ENCODE measurements around the gene PFKFB2.

Gene PFKFB2

DNA sequence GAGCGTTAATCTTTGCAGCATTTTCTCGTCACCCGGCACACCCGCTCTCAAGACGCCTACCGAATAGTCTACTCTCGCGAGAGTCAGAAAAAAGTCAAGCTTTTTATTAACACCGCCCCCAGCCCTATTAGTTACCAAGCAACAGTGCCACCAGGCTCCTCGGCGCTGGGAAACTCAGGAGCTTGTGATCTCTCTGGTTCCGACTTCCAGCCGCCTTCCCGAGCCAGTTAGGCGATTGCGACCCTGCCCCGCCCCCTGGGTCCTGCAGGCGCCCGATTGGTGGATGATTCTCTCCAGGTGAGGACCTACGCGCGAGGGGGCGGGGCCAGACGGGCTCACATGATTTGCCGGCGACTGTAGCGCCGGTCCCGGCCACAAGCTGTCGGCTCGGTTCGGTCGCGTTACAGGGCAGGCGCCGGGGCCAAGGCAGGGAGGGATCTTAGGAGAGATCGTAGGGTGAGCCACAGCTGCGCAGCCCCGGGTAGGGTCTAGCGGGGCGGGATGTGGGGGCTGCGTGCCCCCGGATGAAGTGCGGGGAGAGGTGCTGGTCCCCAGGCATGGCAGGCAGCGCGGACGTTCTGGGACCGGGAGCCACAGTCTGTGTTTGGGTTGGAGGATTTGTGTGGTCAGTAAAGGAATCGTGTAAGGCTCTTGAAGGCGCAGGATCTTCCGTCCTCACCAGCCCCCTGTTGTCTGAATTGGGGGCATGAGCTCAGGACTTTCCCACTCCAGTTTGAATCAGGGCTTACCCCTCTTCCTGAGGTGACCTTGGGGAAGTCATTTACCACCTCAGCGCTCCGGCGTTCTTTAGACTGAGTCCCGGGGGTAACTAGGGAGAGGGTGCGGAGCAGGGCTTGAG, at the start of gene PFKFB2:
TSS of gene PFKFB2 (plus strand) at position 365 of the 859 bp plus-strand sequence. CDS start 1,443 bp downstream, outside the sequence.
- peak; percentile 74 for DNase-seq

DNA sequence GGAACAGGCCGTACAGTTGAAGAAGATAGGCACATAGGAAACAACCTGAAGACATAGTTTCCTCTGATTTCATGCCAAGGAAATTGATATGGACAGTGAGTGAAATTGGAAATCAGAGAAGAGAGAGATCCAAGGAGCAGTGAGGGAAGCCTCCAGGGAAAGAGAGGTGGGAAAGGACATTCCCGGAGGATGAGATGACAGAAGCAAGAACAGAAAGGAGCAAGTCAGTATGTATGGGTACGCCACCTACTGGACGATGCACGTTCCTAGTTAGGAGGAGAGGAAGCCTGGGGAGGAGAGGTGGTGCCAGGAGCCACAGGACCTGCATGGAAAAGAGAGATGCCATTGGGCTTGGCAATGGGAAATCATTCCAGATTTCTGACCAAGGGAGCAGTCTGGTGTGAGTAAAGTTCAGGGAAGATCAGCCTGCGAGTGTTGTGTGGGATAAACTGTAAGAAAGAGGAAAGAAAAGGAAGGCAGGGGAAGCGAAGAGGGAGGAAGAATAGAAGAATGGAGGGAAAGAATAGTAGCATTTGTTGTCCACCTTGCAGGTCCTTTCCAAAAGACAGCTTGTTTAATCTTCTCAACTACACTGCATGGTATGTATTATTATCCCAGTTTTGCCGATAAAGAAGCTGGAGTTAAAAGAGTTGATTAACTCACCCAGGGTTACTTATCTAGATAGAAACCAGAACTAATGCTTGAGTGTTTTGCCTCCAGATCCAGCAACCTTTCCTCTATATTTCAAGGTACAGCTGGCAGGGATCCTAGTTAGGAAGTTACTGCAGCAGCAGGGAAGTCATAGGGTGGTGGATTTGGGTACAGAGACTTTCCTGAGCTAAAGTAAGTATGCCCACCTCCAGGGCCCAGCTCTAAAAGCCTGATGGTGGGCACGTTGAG, 47.9 kb upstream of the PFKFB2 start:
- DNase-seq: no peak

GRCh38 chr1:207006083-207006482, 47.0 kb upstream of the PFKFB2 start:
- DNase-seq: no peak

DNA sequence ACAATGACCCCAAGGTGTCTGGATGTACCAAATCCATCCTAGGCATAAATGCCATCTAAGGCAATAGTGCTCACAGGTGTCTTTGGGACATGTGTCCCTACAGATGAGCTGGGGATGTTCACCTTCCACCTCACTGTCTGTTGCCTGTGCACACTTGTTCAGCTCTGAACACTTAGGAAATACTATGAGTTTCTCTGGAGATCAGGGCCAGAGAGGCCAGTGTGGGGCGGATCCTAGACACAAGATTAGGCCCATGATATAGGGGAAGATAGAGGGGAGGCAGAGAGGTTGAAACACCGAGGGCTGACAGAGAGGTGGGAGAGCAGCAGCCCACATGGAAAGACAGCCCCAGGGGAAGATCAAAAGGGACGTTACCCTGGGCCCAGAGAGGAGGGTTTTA, 46.2 kb upstream of the PFKFB2 start:
- no peak for DNase-seq

- DNase-seq: no peak
Observed at GRCh38 chr1:207007352-207008033, 45.6 kb upstream of the PFKFB2 start.

DNA sequence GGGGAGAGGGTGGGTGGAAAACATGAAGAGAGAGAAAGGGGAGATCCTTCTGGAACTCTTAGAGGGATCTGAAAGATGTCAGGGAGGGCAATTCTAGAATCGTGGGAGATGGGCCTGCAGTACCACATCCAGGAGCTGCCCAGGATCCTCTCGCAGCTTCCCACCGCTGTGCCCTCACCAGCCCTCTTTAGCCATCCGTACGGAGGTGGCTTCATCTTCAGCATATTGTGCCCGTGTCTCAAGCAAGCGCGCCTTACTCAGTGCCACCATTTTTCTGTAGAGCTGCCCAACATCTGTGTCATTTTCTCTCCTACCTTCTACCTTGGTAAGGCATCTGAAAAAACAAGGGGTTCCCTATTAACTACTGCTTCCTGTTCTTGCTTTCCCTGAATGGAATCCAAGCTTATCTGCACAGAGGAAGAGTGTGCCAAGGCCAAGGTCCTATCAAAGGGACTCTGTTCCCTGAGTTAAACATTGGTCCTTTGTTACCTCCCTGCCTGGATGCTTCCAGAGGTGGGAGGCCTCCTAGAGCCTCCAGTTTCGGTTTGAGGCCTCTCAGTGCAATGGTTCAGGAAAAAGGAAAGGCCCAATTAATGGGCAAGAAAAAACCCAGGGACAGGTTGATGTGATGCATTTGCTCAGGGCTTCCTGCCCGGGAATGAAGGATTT, 43.8 kb upstream of the PFKFB2 start:
- DNase-seq: no peak

GRCh38 chr1:207009945-207010344, 43.1 kb upstream of the PFKFB2 start:
- no peak for DNase-seq

DNA sequence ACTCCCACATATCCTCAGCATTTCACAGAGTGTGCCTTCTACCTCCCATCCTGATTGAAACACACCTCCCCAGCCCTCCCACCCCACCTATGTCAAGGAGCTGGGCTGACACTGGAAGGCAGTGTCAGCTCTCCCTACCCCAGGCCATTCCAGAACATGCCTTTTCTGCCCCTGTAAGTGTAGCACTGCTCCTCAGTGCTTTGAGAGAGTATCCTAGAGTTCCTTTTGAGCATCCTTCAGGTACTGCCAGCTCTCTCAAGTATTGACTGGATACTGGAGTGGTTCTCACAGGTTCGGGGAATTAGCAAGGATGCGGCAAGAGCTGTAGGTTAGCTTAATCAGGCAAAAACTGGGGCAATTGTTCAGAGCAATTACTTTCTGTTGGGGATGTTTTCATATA, 42.3 kb upstream of the PFKFB2 start:
- DNase-seq: no peak

GRCh38 chr1:207013321-207014085, 39.6 kb upstream of the PFKFB2 start:
- DNase-seq: no peak

- no peak for DNase-seq
Observed at GRCh38 chr1:207014728-207015127, 38.3 kb upstream of the PFKFB2 start.

- peak; percentile 11 for DNase-seq
Observed at GRCh38 chr1:207015791-207016190, 37.3 kb upstream of the PFKFB2 start.

- peak; percentile 84 for DNase-seq
Observed at GRCh38 chr1:207017615-207018559, 35.2 kb upstream of the PFKFB2 start.

GRCh38 chr1:207018707-207019106, 34.4 kb upstream of the PFKFB2 start:
- no peak for DNase-seq

GRCh38 chr1:207019161-207019560, 33.9 kb upstream of the PFKFB2 start:
- DNase-seq: no peak

- no peak for DNase-seq
Observed at GRCh38 chr1:207019661-207020060, 33.4 kb upstream of the PFKFB2 start.

GRCh38 chr1:207020065-207020708, 32.9 kb upstream of the PFKFB2 start:
- DNase-seq: no peak

- DNase-seq: peak; percentile 16
Observed at GRCh38 chr1:207020709-207021107, 32.4 kb upstream of the PFKFB2 start.

GRCh38 chr1:207021139-207021861, 31.8 kb upstream of the PFKFB2 start:
- DNase-seq: no peak

DNA sequence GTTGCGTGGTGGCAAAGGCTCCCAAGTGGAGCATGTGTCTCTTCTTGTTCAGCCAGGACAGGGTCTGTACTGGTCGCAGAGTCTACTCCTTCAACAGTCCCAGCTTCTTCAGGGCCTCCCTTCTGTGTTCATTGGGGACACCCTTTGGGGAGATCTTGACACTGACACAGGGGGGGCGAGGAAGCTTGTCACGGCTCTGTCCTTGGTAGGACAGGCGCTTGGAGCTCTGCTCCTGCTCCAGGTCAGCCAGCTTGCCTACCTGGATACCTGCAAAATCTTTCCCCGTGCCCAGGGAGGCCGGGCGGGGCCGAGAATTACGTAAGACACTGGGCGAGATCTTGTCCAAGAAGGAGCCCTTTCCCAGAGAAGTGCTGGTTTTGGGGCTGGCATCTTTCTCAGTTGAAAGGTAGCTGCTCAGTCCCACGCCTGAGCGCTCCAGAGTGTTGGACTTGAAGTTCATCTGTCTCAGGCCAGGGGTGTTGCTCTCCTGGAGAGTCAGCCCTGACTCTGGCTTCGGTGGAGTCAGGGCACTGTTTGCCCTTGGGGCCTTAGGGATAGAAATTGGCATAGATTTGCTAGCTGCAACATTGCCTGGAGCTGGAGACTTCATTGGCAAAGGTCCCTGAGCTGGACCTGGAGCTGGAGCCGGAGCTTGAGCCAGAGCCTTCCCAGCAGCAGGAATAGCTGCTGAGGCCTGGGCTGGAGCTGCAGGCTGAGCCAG, 31.0 kb upstream of the PFKFB2 start:
- no peak for DNase-seq
